Measurements from ENCODE around the gene NPTXR. TPM values are rescaled to one million over a fixed set of nuclear protein-coding genes. Genes with fewer than 3 reads are reported as not detected.

The NPTXR gene
- total RNA-seq, 2 experiments from 2014 or later, result 4.2 to 4.6 TPM

GRCh38 chr22:38781033-38781432 is 62.8 kb downstream of the NPTXR start:
- Mint-ChIP-seq H3K27me3 (no peaks in the 10 kb centered on the region), H3K4me3 (no peak overlapping the region), H3K27ac (no peak overlapping the region), H3K4me1 (ENCODE audit: low read depth) (peaks cover 12% of the 10 kb centered on the region), H3K9me3 (no peaks in the 10 kb centered on the region), H3K36me3 (ENCODE audit: low read depth) (peaks cover 23% of the 10 kb centered on the region)
- H3K36me3 ChIP-seq (ENCODE audit: insufficient read depth, low read length), result peaks cover 8% of the 10 kb centered on the region
- no peak overlapping the region for H3K27ac ChIP-seq (ENCODE audit: low read depth in 1 of 2, low read length in 2 of 2)
- ChIA-PET POLR2A (no interaction called here), CTCF (no interaction called here)
- no peak overlapping the region for H3K4me3 ChIP-seq (ENCODE audit: low read length)
- H3K27me3 ChIP-seq (ENCODE audit: control insufficient read depth in 1 of 2, insufficient read depth in 2 of 2, low read length in 2 of 2), result no peaks in the 10 kb centered on the region
- no peak for TF ChIP-seq CTCF (IDR thresholded peaks at IDR 0.05)
- DNase-seq, result no peak
- intact Hi-C loops (cut with DNase I, micrococcal nuclease), result no loop called here
- ATAC-seq (ENCODE audit: poor library complexity), result no peak
- no peaks in the 10 kb centered on the region for H3K9me3 ChIP-seq (ENCODE audit: control insufficient read depth in 1 of 2, insufficient read depth in 1 of 2, low read length in 2 of 2)
- peaks cover 3% of the 10 kb centered on the region for H3K4me1 ChIP-seq (ENCODE audit: insufficient read depth, low read length)

- H3K27ac ChIP-seq (ENCODE audit: low read depth in 1 of 2, low read length in 2 of 2), result no peak overlapping the region
- intact Hi-C loops (cut with DNase I, micrococcal nuclease), result no loop called here
- no peak overlapping the region for H3K4me3 ChIP-seq (ENCODE audit: low read length)
- no peak overlapping the region for H3K27ac Mint-ChIP-seq
- DNase-seq (no peak), ATAC-seq (ENCODE audit: poor library complexity) (no peak)
- H3K4me1 Mint-ChIP-seq (ENCODE audit: low read depth), result no peaks in the 10 kb centered on the region
- no peak for TF ChIP-seq CTCF (IDR thresholded peaks at IDR 0.05)
- peaks cover 8% of the 10 kb centered on the region for H3K36me3 ChIP-seq (ENCODE audit: insufficient read depth, low read length)
- peaks cover 16% of the 10 kb centered on the region for H3K36me3 Mint-ChIP-seq (ENCODE audit: low read depth)
- H3K9me3 ChIP-seq (ENCODE audit: control insufficient read depth in 1 of 2, insufficient read depth in 1 of 2, low read length in 2 of 2), result no peaks in the 10 kb centered on the region
- no peaks in the 10 kb centered on the region for H3K27me3 ChIP-seq (ENCODE audit: control insufficient read depth in 1 of 2, insufficient read depth in 2 of 2, low read length in 2 of 2)
- POLR2A ChIA-PET, result no interaction called here
- H3K4me3 Mint-ChIP-seq, result no peak overlapping the region
- no peaks in the 10 kb centered on the region for H3K27me3 Mint-ChIP-seq
- H3K9me3 Mint-ChIP-seq, result no peaks in the 10 kb centered on the region
- peaks cover under 1% of the 10 kb centered on the region for H3K4me1 ChIP-seq (ENCODE audit: insufficient read depth, low read length)
- CTCF ChIA-PET, result no interaction called here
Measured at GRCh38 chr22:38777087-38777671, 66.6 kb downstream of the NPTXR start.

- H3K4me3 ChIP-seq (ENCODE audit: low read length), result no peak overlapping the region
- Mint-ChIP-seq H3K36me3 (ENCODE audit: low read depth) (peaks cover 6% of the 10 kb centered on the region), H3K9me3 (no peaks in the 10 kb centered on the region), H3K4me1 (ENCODE audit: low read depth) (no peaks in the 10 kb centered on the region), H3K4me3 (no peak overlapping the region), H3K27me3 (no peaks in the 10 kb centered on the region), H3K27ac (no peak overlapping the region)
- H3K27me3 ChIP-seq (ENCODE audit: control insufficient read depth in 1 of 2, insufficient read depth in 2 of 2, low read length in 2 of 2), result no peaks in the 10 kb centered on the region
- intact Hi-C loops (cut with DNase I, micrococcal nuclease), result no loop called here
- no peak overlapping the region for H3K27ac ChIP-seq (ENCODE audit: low read depth in 1 of 2, low read length in 2 of 2)
- TF ChIP-seq CTCF (IDR thresholded peaks at IDR 0.05), result no peak
- no peak for DNase-seq
- no peaks in the 10 kb centered on the region for H3K4me1 ChIP-seq (ENCODE audit: insufficient read depth, low read length)
- H3K36me3 ChIP-seq (ENCODE audit: insufficient read depth, low read length), result peaks cover 8% of the 10 kb centered on the region
- ChIA-PET CTCF (no interaction called here), POLR2A (no interaction called here)
- no peaks in the 10 kb centered on the region for H3K9me3 ChIP-seq (ENCODE audit: control insufficient read depth in 1 of 2, insufficient read depth in 1 of 2, low read length in 2 of 2)
- ATAC-seq (ENCODE audit: poor library complexity), result no peak
Measured at GRCh38 chr22:38776086-38776485, 67.7 kb downstream of the NPTXR start.

Measured in CD4-positive, alpha-beta T cell (primary cell).